Right hindlimb (tissue), 1 donor: ENCODE measurements around the gene LARGE2.
A peak's percentile ranks its signal among the peaks of the same experiment; 100 is the strongest.

ENCODE experiments used
- DNase-seq: peaks from one replicate; pipeline ENCODE4 v3.0.0-alpha.2; 2018

LARGE2 gene

GRCh38 chr11:45930951-45931570 is 8.6 kb downstream of the LARGE2 start:
- peak; percentile 12 for DNase-seq

GRCh38 chr11:45931739-45932138 is 9.3 kb downstream of the LARGE2 start:
- no peak for DNase-seq

- DNase-seq, result no peak
Observed at GRCh38 chr11:45932217-45932616, 9.8 kb downstream of the LARGE2 start.

- peak; percentile 15 for DNase-seq
Observed at GRCh38 chr11:45933131-45933831, 10.8 kb downstream of the LARGE2 start.

- peak; percentile 7 for DNase-seq
Observed at GRCh38 chr11:45933846-45934579, 11.6 kb downstream of the LARGE2 start.

GRCh38 chr11:45934580-45935318 is 12.3 kb downstream of the LARGE2 start:
- no peak for DNase-seq

- peak; percentile 11 for DNase-seq
Observed at GRCh38 chr11:45935349-45936064, 13.1 kb downstream of the LARGE2 start.

GRCh38 chr11:45936511-45937054 is 14.1 kb downstream of the LARGE2 start:
- DNase-seq, result no peak

- DNase-seq, result no peak
Observed at GRCh38 chr11:45937916-45938315, 15.5 kb downstream of the LARGE2 start.

GRCh38 chr11:45939836-45940235 is 17.4 kb downstream of the LARGE2 start:
- no peak for DNase-seq

GRCh38 chr11:45941285-45941684 is 18.8 kb downstream of the LARGE2 start:
- DNase-seq, result no peak

- no peak for DNase-seq
Observed at GRCh38 chr11:45942381-45942780, 19.9 kb downstream of the LARGE2 start.

- DNase-seq, result no peak
Observed at GRCh38 chr11:45945397-45945999, 23.0 kb downstream of the LARGE2 start.

- no peak for DNase-seq
Observed at GRCh38 chr11:45947885-45948284, 25.4 kb downstream of the LARGE2 start.

GRCh38 chr11:45948356-45948755 is 25.9 kb downstream of the LARGE2 start:
- no peak for DNase-seq

GRCh38 chr11:45949992-45950407 is 27.5 kb downstream of the LARGE2 start:
- DNase-seq, result no peak

- no peak for DNase-seq
Observed at GRCh38 chr11:45959851-45960250, 37.4 kb downstream of the LARGE2 start.

GRCh38 chr11:45960387-45961095 is 38.1 kb downstream of the LARGE2 start:
- no peak for DNase-seq

GRCh38 chr11:45961751-45962240 is 39.3 kb downstream of the LARGE2 start:
- DNase-seq, result no peak

- peak; percentile 78 for DNase-seq
Observed at GRCh38 chr11:45964911-45965389, 42.5 kb downstream of the LARGE2 start.

- no peak for DNase-seq
Observed at GRCh38 chr11:45967506-45967905, 45.0 kb downstream of the LARGE2 start.
